Esophagus muscularis mucosa (tissue), 4 donors: Measurements from ENCODE around the gene TENT5C. TPM values are rescaled to one million over a fixed set of nuclear protein-coding genes. Genes with fewer than 3 reads are reported as not detected.

Experiments used
- DNase-seq: peaks from one replicate; pipeline ENCODE4 v3.0.0-alpha.2; 2017; ENCODE audit errors: extremely low spot score
- H3K27ac ChIP-seq, 4 donors: fragments of 200-600 bp; sonication (generic); replicated peaks in 1 of 4; 1 replicate in 3 of 4; 2 replicates in 1 of 4; pipeline ENCODE4 v1.5.1; 2016 to 2019; ENCODE audit warnings: mild to moderate bottlenecking in 1 of 4
- H3K27me3 ChIP-seq, 4 donors: fragments of 200-600 bp; sonication (generic); one replicate each; pipeline versions ENCODE4 v1.5.1 to v1.6.0; 2016 to 2019
- H3K36me3 ChIP-seq, 4 donors: fragments of 200-600 bp; sonication (generic); one replicate each; pipeline ENCODE4 v1.5.1; 2016 to 2019
- H3K4me1 ChIP-seq, 4 donors: fragments of 200-600 bp; sonication (generic); one replicate each; pipeline ENCODE4 v1.5.1; 2016 to 2019
- H3K4me3 ChIP-seq, 4 donors: fragments of 200-600 bp; sonication (generic); 1 replicate in 2 of 4; 2 replicates in 2 of 4; pipeline ENCODE4 v1.5.1; 2016 to 2019; ENCODE audit warnings: mild to moderate bottlenecking in 4 of 4, moderate library complexity in 1 of 4
- H3K9me3 ChIP-seq, 4 donors: fragments of 200-600 bp; sonication (generic); 1 replicate in 3 of 4; 2 replicates in 1 of 4; pipeline ENCODE4 v1.5.1; 2016 to 2019
- EP300 ChIP-seq: sonication (generic); formaldehyde crosslinking; IDR thresholded peaks from one replicate; pipeline ENCODE4 v1.6.1; 2017; ENCODE audit warnings: antibody characterized with exemption
- POLR2A ChIP-seq: fragments of 450-650 bp; IDR thresholded peaks from one replicate; pipeline ENCODE4 v1.6.1; 2017; ENCODE audit warnings: antibody characterized with exemption, moderate library complexity, mild to moderate bottlenecking, low read depth
- POLR2AphosphoS5 ChIP-seq, 2 donors: sonication (generic); formaldehyde crosslinking; IDR thresholded peaks; one replicate each; pipeline ENCODE4 v1.6.1; 2017; ENCODE audit warnings: antibody characterized with exemption in 2 of 2
- WGBS: methylation state at CpG from one replicate; pipeline ENCODE4 v1.1.5; 2018; 5-methylcytosine and 5-hydroxymethylcytosine counted together
- intact Hi-C: fragments of 100-400 bp; cut with DNase I; formaldehyde crosslinking; loops from one replicate; pipeline ENCODE4 v1.15.1; 2023
- total RNA-seq, 4 donors: library from RNA; depleted of rRNA; stranded (reverse); fragments of >200 nt; gene quantifications; one replicate each; pipeline versions ENCODE4 v1.1.0 to v1.2.1, GENCODE V29; 2016
- TF ChIP-seq, protein P1 (sequence below), 3 experiments: fragments of 200-600 bp in 2 of 3; fragments of 450-650 bp in 1 of 3; sonication (generic) in 2 of 3; IDR thresholded peaks; one replicate each; pipeline ENCODE4 v1.5.1; 2017 to 2019; ENCODE audit warnings: antibody characterized with exemption in 3 of 3, mild to moderate bottlenecking in 2 of 3, moderate library complexity in 1 of 3

TENT5C gene
- total RNA-seq, 4 donors from 2014 or later: 0.92 to 6.8 (median 2.5) TPM

DNA sequence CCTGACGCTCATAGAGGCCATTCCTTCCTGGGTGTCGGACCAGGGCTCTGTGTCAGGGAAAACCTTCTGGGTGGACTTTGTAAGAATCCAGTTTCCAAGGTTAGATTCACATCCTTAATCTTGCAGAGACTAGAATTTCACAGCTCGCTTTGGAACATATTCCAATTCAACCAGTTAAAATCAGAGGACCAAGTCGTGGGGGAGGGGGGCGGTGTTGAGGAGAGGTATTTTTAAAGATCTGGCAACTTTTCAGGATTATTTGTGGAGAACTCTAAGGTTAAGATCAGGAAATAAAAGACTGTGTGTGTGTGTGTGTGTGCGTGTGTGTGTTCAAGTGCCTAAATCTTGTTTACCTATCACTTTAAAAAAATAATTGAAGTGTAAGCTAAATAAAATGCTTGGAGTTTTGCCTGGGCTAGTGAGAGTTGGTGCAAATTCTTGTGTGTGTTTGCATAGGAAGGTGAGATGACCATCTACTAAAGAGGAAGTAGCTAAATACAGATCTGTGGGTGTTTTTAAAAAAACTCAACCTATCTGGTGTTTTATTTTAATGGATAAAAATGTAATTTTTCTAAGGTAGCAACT, 21.8 kb downstream of the TENT5C start:
- Histone ChIP-seq H3K27me3 (no peaks in the 10 kb centered on the region), H3K9me3 (no peaks in the 10 kb centered on the region), H3K27ac (no peak overlapping the region), H3K4me1 (peaks cover 0 to 3% (median 0%) of the 10 kb centered on the region in 4 donors), H3K36me3 (peaks cover 0 to 16% (median 12%) of the 10 kb centered on the region in 4 donors), H3K4me3 (no peak overlapping the region)
- WGBS: 81% methylated on average over 6 of the region's 6 CpGs
- TF ChIP-seq POLR2A: no peak
- no peak for TF ChIP-seq POLR2AphosphoS5 (IDR thresholded peaks at IDR 0.05)
- TF ChIP-seq EP300: no peak
- TF ChIP-seq, protein P1, sequence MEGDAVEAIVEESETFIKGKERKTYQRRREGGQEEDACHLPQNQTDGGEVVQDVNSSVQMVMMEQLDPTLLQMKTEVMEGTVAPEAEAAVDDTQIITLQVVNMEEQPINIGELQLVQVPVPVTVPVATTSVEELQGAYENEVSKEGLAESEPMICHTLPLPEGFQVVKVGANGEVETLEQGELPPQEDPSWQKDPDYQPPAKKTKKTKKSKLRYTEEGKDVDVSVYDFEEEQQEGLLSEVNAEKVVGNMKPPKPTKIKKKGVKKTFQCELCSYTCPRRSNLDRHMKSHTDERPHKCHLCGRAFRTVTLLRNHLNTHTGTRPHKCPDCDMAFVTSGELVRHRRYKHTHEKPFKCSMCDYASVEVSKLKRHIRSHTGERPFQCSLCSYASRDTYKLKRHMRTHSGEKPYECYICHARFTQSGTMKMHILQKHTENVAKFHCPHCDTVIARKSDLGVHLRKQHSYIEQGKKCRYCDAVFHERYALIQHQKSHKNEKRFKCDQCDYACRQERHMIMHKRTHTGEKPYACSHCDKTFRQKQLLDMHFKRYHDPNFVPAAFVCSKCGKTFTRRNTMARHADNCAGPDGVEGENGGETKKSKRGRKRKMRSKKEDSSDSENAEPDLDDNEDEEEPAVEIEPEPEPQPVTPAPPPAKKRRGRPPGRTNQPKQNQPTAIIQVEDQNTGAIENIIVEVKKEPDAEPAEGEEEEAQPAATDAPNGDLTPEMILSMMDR (IDR thresholded peaks at IDR 0.05): no peak
- DNase-seq: no peak
- intact Hi-C loops: no loop called here

DNA sequence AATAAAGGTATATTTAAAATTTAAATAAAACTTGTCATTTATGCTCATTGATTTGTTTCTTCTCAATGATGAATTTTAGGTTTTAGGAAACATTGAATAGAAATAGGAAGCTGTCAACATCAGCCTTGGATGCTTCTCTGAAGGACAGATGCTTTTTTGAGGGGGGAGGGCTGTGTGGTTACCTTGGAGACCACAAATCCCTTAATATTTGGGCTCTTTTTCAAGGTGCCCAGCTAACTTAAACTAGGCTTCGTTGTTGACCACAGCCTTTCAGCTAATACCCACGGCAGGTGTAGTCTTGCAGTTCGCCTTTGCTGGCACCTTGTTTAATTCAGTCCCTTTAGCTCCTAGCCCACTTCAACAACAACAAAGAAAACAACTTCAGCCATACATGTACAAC, 22.5 kb downstream of the TENT5C start:
- WGBS: 92% methylated on average over 3 of the region's 3 CpGs
- intact Hi-C loops: no loop called here
- TF ChIP-seq, protein P1 (IDR thresholded peaks at IDR 0.05): no peak
- TF ChIP-seq EP300 (no peak), POLR2AphosphoS5 (IDR thresholded peaks at IDR 0.05) (no peak), POLR2A (no peak)
- H3K27me3 ChIP-seq: no peaks in the 10 kb centered on the region
- H3K4me3 ChIP-seq: no peak overlapping the region
- no peaks in the 10 kb centered on the region for H3K9me3 ChIP-seq
- no peak for DNase-seq
- H3K4me1 ChIP-seq: peaks cover 0 to 3% (median 0%) of the 10 kb centered on the region in 4 donors
- no peak overlapping the region for H3K27ac ChIP-seq
- H3K36me3 ChIP-seq: peaks cover 0 to 9% (median 7%) of the 10 kb centered on the region in 4 donors

DNA sequence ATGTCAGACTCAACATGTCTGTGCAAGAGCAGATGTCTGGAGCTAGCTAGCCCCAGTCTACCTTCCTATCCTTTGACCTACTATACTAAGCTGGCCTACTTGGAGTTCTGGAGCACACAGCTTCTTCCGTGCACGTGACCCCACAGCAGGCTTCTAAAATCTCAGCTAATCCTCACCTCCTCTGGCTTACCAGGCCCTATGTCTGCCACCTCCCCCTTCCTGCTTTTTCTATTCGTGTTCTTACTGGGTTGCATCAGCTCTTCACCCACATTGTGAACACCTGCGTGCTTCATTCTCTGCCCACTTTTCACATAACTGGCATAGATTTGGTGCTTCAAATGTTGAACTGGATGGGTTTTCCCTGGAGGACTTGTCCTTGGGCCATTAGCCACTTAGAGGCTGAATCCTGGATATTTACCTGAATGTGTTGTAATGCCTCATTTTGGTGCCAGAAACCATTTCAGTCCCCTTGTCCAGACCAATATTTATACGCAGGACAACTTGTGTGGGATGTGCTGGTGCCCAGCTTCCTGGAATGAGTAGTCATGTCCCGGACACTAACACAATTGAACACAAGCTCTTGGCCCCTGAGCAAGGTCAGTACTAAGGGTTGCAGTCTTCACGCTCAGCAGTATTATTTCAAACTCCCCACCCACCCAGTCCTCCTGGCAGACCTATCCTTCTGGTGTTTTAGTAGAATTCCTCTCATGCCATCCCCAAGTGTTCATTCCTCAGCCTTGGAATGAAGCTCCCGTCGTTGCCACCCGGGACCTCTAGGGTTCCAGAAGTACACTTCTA, 24.0 kb downstream of the TENT5C start:
- no peak for DNase-seq
- Histone ChIP-seq H3K27me3 (no peaks in the 10 kb centered on the region), H3K4me1 (peaks cover 0 to 3% (median 0%) of the 10 kb centered on the region in 4 donors), H3K4me3 (no peak overlapping the region), H3K27ac (no peak overlapping the region), H3K36me3 (no peaks in the 10 kb centered on the region), H3K9me3 (no peaks in the 10 kb centered on the region)
- intact Hi-C loops: no loop called here
- TF ChIP-seq POLR2A (no peak), EP300 (no peak), POLR2AphosphoS5 (IDR thresholded peaks at IDR 0.05) (no peak)
- TF ChIP-seq, protein P1 (IDR thresholded peaks at IDR 0.05): no peak
- 91% methylated on average over 10 of the region's 10 CpGs for WGBS

DNA sequence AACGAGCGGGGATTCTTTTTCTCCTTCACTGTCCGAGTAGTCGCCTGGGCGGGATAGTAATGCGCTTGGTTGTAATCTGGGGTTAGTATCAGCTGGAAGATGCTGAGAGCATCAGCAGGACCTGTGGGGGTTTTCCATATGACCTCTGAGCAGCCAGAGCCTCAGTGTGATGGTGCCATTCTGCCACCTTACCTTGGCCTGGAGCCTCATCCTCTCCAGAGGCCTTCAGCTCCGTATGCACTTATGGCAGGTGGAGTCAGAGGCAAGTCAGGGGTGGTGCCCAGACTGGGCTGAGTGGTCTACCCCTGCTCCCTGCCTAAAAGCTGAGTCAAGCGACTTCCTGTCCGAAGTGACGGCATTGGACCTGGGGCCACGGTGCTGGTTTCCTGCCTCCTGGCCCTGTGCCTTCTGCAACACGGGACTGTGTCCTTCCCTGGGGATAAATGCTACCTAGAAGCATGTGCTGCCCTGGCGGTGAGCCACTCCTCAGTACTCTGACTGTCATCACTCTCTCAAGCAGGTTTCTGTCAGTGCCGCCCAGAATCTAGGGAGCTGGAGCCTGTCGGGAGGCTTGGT, 24.7 kb downstream of the TENT5C start:
- Histone ChIP-seq H3K9me3 (no peaks in the 10 kb centered on the region), H3K4me3 (no peak overlapping the region), H3K27ac (no peak overlapping the region), H3K27me3 (no peaks in the 10 kb centered on the region), H3K4me1 (peaks cover 0 to 3% (median 0%) of the 10 kb centered on the region in 4 donors), H3K36me3 (no peaks in the 10 kb centered on the region)
- TF ChIP-seq POLR2A: no peak
- TF ChIP-seq, protein P1 (IDR thresholded peaks at IDR 0.05): no peak
- no peak for TF ChIP-seq EP300
- TF ChIP-seq POLR2AphosphoS5 (IDR thresholded peaks at IDR 0.05): no peak
- WGBS: 91% methylated on average over 8 of the region's 15 CpGs
- DNase-seq: no peak
- intact Hi-C loops: no loop called here
